Vagina (tissue), 2 donors: ENCODE measurements around the gene CRNKL1.

Experiments
- POLR2A ChIP-seq, 2 donors: fragments of 450-650 bp; IDR thresholded peaks; one replicate each; pipeline ENCODE4 v1.6.1; 2017; ENCODE audit warnings: antibody characterized with exemption in 2 of 2, mild to moderate bottlenecking in 2 of 2, moderate library complexity in 2 of 2
- TF ChIP-seq, protein P1 (sequence below), 3 experiments: fragments of 450-650 bp in 2 of 3; fragments of 200-600 bp in 1 of 3; sonication (generic) in 1 of 3; IDR thresholded peaks; one replicate each; pipeline ENCODE4 v1.5.1; 2017 to 2019; ENCODE audit warnings: antibody characterized with exemption in 3 of 3, mild to moderate bottlenecking in 2 of 3, moderate library complexity in 2 of 3

DNA sequence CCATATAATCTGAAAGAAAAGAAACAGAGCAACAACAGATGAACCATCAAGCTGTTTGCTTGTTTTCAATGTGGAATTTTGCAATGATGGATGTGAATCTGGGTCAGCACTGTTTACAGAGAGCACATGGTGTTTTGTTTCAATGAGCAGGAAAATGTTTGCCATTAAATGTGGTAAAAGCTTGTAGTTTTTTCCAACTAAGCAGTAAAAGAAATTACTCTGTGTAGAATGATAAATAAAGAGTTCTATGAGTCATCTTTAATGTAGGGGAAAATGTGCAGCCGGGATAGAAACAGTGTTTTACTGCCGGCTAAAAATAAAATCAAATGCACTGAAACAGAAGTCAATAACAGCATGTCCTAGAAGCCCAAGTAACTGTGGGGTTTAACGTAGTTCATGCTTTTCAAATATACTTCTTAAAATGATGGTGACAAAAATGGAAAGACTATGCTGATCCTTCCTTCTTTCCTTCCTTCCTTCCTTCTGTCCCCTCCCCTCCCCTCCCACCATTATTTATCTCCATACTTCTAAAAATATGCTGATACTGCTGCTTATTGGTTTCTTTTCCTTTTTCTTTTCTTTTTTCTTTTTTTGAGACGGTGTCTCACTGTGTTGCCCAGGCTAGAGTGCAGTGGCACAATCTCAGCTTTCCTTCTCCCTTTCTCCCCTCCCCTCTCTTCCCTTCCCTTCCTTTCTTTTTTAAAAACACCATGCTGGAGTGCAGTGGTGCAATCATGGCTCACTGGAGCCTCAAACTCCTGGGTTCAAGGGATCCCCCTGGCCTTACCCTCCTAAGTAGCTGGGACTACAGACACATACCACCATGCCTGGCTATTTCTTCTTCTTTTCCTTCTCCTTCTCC is 41.4 kb downstream of the CRNKL1 start:
- TF ChIP-seq, protein P1, sequence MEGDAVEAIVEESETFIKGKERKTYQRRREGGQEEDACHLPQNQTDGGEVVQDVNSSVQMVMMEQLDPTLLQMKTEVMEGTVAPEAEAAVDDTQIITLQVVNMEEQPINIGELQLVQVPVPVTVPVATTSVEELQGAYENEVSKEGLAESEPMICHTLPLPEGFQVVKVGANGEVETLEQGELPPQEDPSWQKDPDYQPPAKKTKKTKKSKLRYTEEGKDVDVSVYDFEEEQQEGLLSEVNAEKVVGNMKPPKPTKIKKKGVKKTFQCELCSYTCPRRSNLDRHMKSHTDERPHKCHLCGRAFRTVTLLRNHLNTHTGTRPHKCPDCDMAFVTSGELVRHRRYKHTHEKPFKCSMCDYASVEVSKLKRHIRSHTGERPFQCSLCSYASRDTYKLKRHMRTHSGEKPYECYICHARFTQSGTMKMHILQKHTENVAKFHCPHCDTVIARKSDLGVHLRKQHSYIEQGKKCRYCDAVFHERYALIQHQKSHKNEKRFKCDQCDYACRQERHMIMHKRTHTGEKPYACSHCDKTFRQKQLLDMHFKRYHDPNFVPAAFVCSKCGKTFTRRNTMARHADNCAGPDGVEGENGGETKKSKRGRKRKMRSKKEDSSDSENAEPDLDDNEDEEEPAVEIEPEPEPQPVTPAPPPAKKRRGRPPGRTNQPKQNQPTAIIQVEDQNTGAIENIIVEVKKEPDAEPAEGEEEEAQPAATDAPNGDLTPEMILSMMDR (IDR thresholded peaks at IDR 0.05): no peak
- no peak for TF ChIP-seq POLR2A (IDR thresholded peaks at IDR 0.05)
